ENCODE results near the gene RPS6KA3. TPM values are rescaled to one million over a fixed set of nuclear protein-coding genes. Genes with fewer than 3 reads are reported as not detected.
A peak's percentile ranks its signal among the peaks of the same experiment; 100 is the strongest.

The RPS6KA3 gene
- total and polyA plus RNA-seq, 10 donors: 8.4 to 85.9 (median 60.4) TPM

GRCh38 chrX:20139966-20140365, 126.7 kb downstream of the RPS6KA3 start:
- no peak for DNase-seq
- intact Hi-C loops (cut with DNase I; ENCODE audit: low total_unique reads): no loop called here
- H3K27me3 ChIP-seq (replicated peaks in 1 of 7): no peaks in the 10 kb centered on the region
- TF ChIP-seq CTCF (IDR thresholded peaks at IDR 0.05 in 8 of 11, conservative IDR thresholded peaks at IDR 0.05 in 3 of 11): no peak
- no peak for TF ChIP-seq POLR2AphosphoS5 (IDR thresholded peaks at IDR 0.05)
- WGBS, 5 donors: 66 to 82% (median 80%) methylated on average over 2 of the region's 2 CpGs
- H3K4me3 ChIP-seq: peak overlapping the region; percentile 18 to 96 (median 68)
- no peaks in the 10 kb centered on the region for H3K9me3 ChIP-seq
- peaks cover 0 to 41% (median 28%) of the 10 kb centered on the region in 6 donors for H3K36me3 ChIP-seq
- H3K4me1 ChIP-seq: peaks cover 19 to 29% (median 24%) of the 10 kb centered on the region in 6 donors
- no peak overlapping the region for H3K27ac ChIP-seq

GRCh38 chrX:20135944-20136343, 130.8 kb downstream of the RPS6KA3 start:
- intact Hi-C loops (cut with DNase I; ENCODE audit: low total_unique reads): no loop called here
- Histone ChIP-seq H3K4me1 (peaks cover 19 to 36% (median 23%) of the 10 kb centered on the region in 6 donors), H3K36me3 (peaks cover 0 to 81% (median 67%) of the 10 kb centered on the region in 6 donors), H3K4me3 (no peak overlapping the region), H3K9me3 (no peaks in the 10 kb centered on the region), H3K27ac (no peak overlapping the region), H3K27me3 (replicated peaks in 1 of 7) (no peaks in the 10 kb centered on the region)
- no peak for DNase-seq
- 56 to 92% (median 90%) methylated on average over 5 of the region's 5 CpGs for WGBS, 5 donors
- TF ChIP-seq CTCF (IDR thresholded peaks at IDR 0.05 in 8 of 11, conservative IDR thresholded peaks at IDR 0.05 in 3 of 11) (no peak), POLR2AphosphoS5 (IDR thresholded peaks at IDR 0.05) (no peak), POLR2A (IDR thresholded peaks at IDR 0.05) (no peak)

GRCh38 chrX:20132666-20133065, 134.0 kb downstream of the RPS6KA3 start:
- no peak for DNase-seq
- H3K4me3 ChIP-seq: no peak overlapping the region
- H3K27ac ChIP-seq: no peak overlapping the region
- no peaks in the 10 kb centered on the region for H3K27me3 ChIP-seq (replicated peaks in 1 of 7)
- WGBS, 5 donors: 61 to 94% (median 87%) methylated on average over 1 of the region's 1 CpG
- no peaks in the 10 kb centered on the region for H3K9me3 ChIP-seq
- intact Hi-C loops (cut with DNase I; ENCODE audit: low total_unique reads): no loop called here
- H3K36me3 ChIP-seq: peaks cover 0 to 96% (median 81%) of the 10 kb centered on the region in 6 donors
- TF ChIP-seq POLR2AphosphoS5 (IDR thresholded peaks at IDR 0.05) (no peak), CTCF (IDR thresholded peaks at IDR 0.05 in 8 of 11, conservative IDR thresholded peaks at IDR 0.05 in 3 of 11) (no peak), POLR2A (IDR thresholded peaks at IDR 0.05) (no peak)
- H3K4me1 ChIP-seq: peaks cover 0 to 12% (median 2%) of the 10 kb centered on the region in 6 donors

GRCh38 chrX:20130357-20130756, 136.4 kb downstream of the RPS6KA3 start:
- intact Hi-C loops (cut with DNase I; ENCODE audit: low total_unique reads): no loop called here
- 89 to 100% (median 97%) methylated on average over 1 of the region's 1 CpG for WGBS, 5 donors
- Histone ChIP-seq H3K4me3 (no peak overlapping the region), H3K9me3 (no peaks in the 10 kb centered on the region), H3K4me1 (peaks cover 0 to 12% (median 0%) of the 10 kb centered on the region in 6 donors), H3K27me3 (replicated peaks in 1 of 7) (no peaks in the 10 kb centered on the region), H3K27ac (no peak overlapping the region), H3K36me3 (peaks cover 0 to 77% (median 64%) of the 10 kb centered on the region in 6 donors)
- DNase-seq: no peak
- TF ChIP-seq POLR2AphosphoS5 (IDR thresholded peaks at IDR 0.05): no peak
- no peak for TF ChIP-seq POLR2A (IDR thresholded peaks at IDR 0.05)
- TF ChIP-seq CTCF (IDR thresholded peaks at IDR 0.05 in 8 of 11, conservative IDR thresholded peaks at IDR 0.05 in 3 of 11): no peak

Measured in spleen (tissue), 11 donors.